ENCODE results near the gene TRIP12. TPM values are rescaled to one million over a fixed set of nuclear protein-coding genes. Genes with fewer than 3 reads are reported as not detected.
A peak's percentile ranks its signal among the peaks of the same experiment; 100 is the strongest.

The TRIP12 gene
- total and polyA plus RNA-seq, 12 donors = 15.6 to 247 (median 198) TPM

GRCh38 chr2:229715895-229716507, 205.8 kb downstream of the TRIP12 start:
- Histone ChIP-seq H3K4me1 (peaks cover 2 to 21% (median 16%) of the 10 kb centered on the region in 9 donors), H3K36me3 (no peaks in the 10 kb centered on the region), H3K4me3 (no peak overlapping the region), H3K9me3 (no peaks in the 10 kb centered on the region), H3K27ac (no peak overlapping the region), H3K27me3 (peaks cover 19 to 98% (median 86%) of the 10 kb centered on the region in 7 donors)
- intact Hi-C loops (cut with DNase I) = no loop called here
- WGBS, 2 donors = 7 to 11% methylated on average over 4 of the region's 4 CpGs
- no peak for ATAC-seq
- no peak for DNase-seq
- TF ChIP-seq CTCF (IDR thresholded peaks at IDR 0.05) = peak in 2 of 9 donors; percentile 8 to 27

GRCh38 chr2:229714736-229715541, 206.9 kb downstream of the TRIP12 start:
- Histone ChIP-seq H3K9me3 (no peaks in the 10 kb centered on the region), H3K36me3 (no peaks in the 10 kb centered on the region), H3K27me3 (peaks cover 19 to 99% (median 81%) of the 10 kb centered on the region in 7 donors), H3K27ac (no peak overlapping the region), H3K4me1 (peaks cover 2 to 21% (median 16%) of the 10 kb centered on the region in 9 donors), H3K4me3 (peak overlapping the region; percentile 27 to 53 (median 43))
- 0 to 2% methylated on average over 56 to 60 of the region's 60 CpGs for WGBS, 2 donors
- peak; percentile 33 to 52 for DNase-seq
- intact Hi-C loops (cut with DNase I) = no loop called here
- ATAC-seq = peak; percentile 67 to 90 (median 84)
- TF ChIP-seq CTCF (IDR thresholded peaks at IDR 0.05) = peak in 1 of 9 donors; percentile 8

- Histone ChIP-seq H3K27me3 (peaks cover 19 to 98% (median 79%) of the 10 kb centered on the region in 7 donors), H3K4me1 (peaks cover 2 to 21% (median 16%) of the 10 kb centered on the region in 9 donors), H3K27ac (no peak within 1 kb of the TSS), H3K9me3 (no peaks in the 10 kb centered on the region), H3K4me3 (peak within 1 kb of the TSS; percentile 27 to 53 (median 43)), H3K36me3 (no peaks in the 10 kb centered on the region)
- intact Hi-C loops (cut with DNase I) = no loop called here
- WGBS, 2 donors = 1% methylated on average over 51 to 84 of the region's 84 CpGs
- peak in 6 of 8 donors; percentile 36 to 55 (median 46) for ATAC-seq
- no peak for TF ChIP-seq CTCF (IDR thresholded peaks at IDR 0.05)
- peak in 1 of 2 donors; percentile 20 for DNase-seq
Observed at GRCh38 chr2:229714080-229714735, 207.6 kb downstream of the TRIP12 start, which contains the start of gene DNER. DNER (minus strand) TSS chr2:229714555; CDS start chr2:229714423, 132 bp downstream.

Other genes starting within 250 kb of the TRIP12 start
- 1 to 10 TPM in 2 of 10 donors, under 1 TPM in 6, not detected in 2; 0.13 to 1.8 (median 0.60) TPM for gene DNER, start 207.5 kb downstream of the TRIP12 start, total RNA-seq
- gene DNER, start 207.5 kb downstream of the TRIP12 start, polyA plus RNA-seq = 1 to 10 TPM in 1 of 2 donors, under 1 TPM in 1; 0.73 to 1.0 TPM
- gene FBXO36, start 494 bp upstream of the TRIP12 start, total RNA-seq = 1 to 10 TPM in 8 of 10 donors, under 1 TPM in 2; 0.59 to 1.4 (median 1.2) TPM
- 1 to 10 TPM in 1 of 2 donors, under 1 TPM in 1; 0.15 to 1.1 TPM for gene FBXO36, start 494 bp upstream of the TRIP12 start, polyA plus RNA-seq
- 1 to 10 TPM; 2.2 to 4.8 (median 3.6) TPM for gene SLC16A14, start 146.9 kb upstream of the TRIP12 start, total RNA-seq
- gene SLC16A14, start 146.9 kb upstream of the TRIP12 start, polyA plus RNA-seq = 1 to 10 TPM in 1 of 2 donors, under 1 TPM in 1; 0.87 to 1.0 TPM